Stimulated activated CD4-positive, alpha-beta T cell treated with anti-CD3 and anti-CD28 coated beads, Interleukin-12 subunit alpha, Interleukin-12 subunit beta, amount 100 ng/mL, for 4 hours (primary cell): Measurements from ENCODE around the gene PLEKHF1.
"Not testable (repeated sequence)": the region's sequence is repeated elsewhere in the genome, so short reads cannot be mapped to it uniquely, and the experiment has no call there.

Experiments used
- DNase-seq: peaks from one replicate; pipeline ENCODE4 v3.0.0-alpha.2; 2020

The PLEKHF1 gene

DNA sequence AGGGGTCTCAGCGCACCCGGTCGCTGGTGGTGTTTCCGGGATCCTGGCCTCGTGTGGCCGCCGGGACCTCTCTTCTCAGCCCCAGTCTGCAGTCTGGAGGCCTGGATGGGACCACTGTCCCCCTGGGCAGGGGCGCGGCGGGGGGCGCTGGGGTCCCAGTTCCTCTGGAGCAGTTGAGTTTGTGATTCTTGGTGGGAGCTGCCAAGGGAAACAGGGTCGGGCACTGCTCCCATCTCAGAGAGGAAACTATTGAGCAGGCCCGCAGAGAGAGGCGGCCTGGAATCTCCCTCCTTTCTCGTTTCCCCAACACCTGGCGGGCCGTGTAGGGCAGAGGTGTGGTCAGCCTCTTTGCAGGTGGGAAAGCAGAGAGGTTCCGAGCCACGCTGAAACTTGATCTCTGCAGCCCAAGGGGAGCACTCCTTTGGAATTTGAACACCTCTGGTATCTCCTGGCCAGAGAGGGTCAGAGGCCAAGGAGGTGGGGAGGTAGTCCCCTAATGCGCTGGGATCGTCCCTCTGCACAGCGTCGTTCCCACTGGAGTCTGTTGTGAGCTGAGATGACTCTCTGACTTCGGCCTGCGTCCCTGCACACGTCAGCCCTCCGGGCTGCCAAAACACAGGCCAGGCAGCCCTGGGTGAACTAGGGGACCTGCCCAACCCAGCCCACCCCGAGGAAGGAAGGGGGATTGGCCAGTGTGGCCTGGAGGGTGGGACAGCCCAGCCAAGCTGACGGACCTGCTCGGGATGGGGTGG, 741 bp downstream of the PLEKHF1 start:
- DNase-seq, result no peak

DNA sequence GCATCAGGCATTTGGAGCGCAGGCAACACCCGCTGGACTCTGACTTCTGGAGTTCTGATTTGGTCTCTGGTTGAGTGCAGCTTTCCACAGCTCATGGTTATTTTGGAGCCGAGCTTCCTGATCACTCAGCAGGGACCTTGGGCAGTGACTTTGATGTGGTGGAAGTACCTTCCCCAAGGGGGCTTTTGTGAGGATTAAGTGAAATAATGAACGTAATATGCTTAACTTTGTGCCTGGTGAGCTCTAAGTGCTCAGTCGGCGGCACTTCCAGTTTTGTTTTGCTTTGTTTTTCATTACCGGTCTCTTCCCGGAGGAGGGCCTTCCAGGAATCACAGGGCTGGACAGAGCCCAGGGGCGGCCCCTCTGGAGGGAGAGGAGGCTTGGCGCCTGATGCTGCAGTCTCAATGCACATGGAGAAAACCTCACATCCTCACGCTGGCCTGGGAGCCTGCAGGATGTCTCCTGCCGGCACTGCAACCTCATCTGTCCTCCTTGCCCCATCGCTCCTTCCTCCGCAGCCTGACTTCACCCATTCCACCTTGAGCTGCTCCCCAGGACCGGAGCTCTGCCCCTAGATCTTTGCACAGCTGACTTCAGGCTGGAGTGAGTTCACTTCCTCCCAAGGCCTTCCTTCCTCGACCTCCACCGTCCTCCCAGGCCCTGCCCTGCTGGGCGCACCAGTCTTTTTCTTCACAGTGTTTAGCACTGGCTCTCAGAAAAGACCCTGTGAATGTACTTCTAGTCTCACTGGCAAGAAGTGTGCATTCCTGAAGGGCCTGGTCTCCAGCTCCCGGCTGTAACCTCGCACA, 1.5 kb downstream of the PLEKHF1 start:
- DNase-seq, result no peak

DNA sequence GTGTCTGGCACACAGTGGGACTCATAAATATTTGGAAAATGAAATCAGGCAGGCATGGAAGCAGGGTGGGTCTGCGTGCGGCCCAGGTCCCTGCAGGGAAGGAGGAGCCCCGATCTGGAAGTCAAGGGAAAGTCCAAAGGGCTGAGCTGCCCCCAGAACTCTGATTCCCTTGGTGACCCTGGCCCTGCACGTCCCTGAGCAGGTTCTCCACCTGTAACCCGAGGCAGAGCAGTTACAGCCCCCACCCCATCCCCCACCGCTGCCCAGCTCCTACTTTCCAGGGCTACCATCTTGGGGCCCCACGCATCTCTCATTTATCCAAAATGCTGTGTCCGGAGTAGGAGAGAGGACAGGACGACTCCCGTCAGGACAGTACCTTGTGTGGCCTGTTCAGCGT, 2.1 kb downstream of the PLEKHF1 start:
- no peak for DNase-seq

DNA sequence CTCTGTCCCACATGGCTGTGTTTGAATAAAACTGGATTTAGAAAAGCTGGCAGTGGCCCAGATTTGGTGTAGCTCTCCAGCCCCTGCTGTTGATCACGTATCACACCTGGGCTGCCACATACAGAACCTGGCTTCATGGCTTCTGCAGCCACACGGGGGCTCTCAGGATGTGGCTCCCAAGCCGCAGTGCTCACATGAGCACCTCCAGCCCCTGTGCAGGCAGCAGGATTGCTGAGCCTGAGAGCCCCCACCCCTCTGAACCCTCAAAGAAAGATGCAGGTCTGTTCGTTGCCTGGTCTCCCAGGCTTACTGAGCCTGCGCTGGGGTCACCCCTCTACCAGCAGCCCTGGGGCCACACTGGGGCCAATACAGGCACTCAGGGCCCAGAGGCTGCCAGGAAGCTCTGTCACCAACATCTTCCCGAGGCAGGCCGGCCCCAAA, 2.7 kb downstream of the PLEKHF1 start:
- DNase-seq, result no peak

DNA sequence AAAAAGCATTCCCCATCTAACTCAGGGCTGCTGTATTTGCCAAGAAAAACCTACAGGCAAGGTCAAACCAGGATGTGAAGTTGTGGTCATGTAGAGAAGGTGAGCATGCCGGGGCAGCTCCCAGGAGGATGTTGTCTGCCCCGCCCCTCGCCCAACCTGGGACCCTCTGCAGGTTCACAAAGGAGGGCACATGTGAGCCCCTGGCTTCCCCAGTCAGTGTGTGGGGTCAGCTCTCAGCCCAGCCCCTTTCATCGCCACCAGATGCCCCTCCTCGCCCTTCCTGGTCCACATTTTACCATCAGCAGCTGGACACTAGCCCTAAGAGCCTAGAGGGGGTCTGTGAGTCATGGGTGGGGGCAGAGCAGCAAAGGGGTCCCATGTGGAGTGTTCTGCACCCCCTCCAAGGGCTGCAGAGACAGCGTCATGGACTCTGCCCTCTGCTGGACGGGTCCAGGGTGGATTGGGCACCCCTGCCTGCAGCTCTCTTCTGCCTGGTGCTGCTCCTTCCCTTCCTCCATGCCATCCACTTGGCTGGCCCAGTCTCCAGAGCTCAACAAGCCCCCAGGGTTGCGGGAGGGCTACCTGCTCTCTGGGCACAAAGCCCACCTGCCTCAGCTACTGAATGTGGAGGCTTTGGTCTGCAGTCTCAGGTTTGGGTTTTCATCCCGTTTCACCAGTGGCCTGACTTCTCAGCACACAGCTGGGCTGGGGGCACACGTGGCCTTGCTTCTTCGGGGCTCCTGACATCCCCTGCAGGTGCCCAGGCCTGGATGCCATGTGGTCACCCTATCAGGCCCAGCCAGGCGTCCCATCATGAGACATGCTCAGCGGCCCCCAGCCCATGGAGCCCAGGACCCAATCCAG, 3.7 kb downstream of the PLEKHF1 start:
- DNase-seq, result no peak

DNA sequence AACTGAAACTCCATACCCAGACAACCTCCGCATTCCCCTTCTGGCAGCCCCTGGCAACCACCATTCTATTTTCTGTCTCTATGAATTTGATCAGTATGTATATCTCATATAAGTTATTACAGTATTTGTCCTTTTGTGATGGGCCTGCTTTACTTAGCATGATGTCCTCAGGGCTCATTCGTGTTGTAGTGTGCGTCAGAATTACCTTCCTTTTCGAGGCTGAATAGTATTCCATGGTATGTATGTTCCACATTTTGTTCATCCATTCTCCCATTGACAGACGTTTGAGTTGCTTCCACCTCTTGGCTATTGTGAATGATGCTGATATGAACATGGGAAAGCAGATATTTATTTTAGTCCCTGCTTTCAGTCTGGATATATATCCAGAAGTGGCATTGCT, 5.0 kb downstream of the PLEKHF1 start:
- DNase-seq, result no peak

DNA sequence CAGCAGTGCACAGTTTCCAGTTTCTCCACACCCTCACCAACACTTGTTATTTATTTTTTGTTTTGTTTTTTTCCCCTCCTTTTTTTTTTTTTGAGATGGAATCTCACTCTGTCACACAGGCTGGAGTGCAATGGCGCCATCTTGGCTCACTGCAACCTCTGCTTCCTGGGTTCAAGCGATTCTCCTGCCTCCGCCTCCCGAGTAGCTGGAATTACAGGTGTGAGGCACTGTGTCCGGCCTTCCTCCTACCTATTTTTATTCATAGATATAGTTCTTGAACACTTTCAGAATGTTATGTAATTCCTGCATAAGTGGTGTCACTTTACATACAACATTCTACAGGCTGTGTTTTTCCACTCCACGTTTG, 5.7 kb downstream of the PLEKHF1 start:
- not testable (repeated sequence) for DNase-seq

DNA sequence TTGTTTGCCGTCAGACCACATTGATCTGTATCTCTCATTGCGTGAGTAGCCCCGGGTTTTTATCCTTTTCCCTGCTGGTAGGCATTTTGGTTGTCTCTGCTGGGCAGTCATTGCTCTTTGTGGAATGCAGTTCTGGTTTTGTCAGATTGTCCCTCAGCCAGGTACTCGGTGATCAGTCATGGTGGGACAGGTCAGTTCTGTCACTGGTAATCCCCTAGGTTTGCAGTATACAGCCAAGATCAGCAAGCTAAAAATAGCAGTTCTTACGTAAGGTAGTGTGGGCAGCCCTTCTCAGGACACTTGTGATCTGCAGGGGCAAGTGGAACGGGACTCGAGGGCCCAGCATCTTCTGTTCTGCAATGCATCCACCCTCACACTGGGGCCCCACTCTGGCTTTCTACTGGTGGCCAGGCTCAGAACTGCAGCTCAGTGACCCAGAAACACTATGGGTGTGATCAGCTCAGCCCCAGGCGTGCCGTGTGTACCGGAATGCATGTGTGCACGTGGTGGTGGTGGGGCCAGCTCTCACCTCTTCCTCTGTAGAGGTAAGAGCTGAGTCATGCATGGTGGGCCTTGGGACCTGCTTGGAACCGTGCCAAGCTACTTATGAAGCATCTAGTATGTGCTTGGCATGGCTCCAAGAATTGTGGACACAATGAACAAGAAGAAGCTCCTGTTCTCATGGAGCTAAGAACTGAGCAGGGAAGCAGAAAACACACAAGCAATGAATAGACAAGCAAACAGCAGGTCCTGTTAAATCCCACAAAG, 6.3 kb downstream of the PLEKHF1 start:
- DNase-seq, result peak; percentile 70

DNA sequence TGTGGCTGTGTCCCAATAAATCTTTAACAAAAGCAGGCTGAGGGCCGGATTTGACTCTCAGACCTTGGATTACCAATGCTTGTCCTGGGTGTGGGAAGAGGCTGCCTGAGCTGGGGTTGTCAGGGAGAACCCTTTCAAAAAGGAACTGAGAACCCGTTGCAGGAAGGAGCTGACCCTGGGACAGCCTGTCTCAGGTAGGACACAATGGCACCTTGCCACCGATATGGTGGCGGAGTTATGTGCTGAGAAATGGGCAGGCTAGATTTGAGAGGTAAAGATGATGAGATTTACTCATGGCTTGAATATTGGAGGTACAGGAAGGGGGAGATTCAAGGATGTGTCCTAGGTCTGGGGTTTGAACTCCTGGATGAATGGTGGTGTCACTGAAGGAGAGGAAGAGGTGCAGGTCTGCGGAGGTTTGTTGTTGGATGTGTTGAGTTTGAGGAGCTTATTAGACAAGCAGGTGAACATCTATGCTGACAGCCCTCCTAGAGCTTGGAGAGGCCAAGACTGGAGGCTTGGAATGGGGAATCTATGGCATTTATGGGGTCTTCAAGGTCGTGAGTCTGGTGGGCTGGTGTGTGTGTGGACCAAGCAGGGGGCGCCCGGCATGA, 7.2 kb downstream of the PLEKHF1 start:
- no peak for DNase-seq

DNA sequence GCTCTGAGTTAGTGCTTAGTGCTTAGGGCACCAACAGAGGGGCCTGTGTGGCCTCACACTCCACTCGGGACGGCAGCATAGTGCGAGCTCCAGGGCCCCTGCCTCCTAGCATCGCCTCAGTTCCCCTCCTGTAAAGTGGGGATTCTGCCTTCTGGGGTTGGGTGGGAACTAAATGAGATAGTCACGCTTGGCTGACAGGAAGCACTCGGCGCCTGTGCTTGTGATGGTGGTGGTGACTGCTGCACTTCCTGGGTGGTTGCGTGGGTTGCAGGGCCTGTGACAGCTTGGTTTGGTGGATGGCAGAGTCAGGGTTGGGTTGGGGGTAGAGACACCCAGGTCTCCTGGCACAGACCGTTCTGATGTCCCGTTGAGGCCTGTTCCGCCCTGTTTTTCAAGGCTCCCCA, 7.7 kb downstream of the PLEKHF1 start:
- DNase-seq, result peak; percentile 73

DNA sequence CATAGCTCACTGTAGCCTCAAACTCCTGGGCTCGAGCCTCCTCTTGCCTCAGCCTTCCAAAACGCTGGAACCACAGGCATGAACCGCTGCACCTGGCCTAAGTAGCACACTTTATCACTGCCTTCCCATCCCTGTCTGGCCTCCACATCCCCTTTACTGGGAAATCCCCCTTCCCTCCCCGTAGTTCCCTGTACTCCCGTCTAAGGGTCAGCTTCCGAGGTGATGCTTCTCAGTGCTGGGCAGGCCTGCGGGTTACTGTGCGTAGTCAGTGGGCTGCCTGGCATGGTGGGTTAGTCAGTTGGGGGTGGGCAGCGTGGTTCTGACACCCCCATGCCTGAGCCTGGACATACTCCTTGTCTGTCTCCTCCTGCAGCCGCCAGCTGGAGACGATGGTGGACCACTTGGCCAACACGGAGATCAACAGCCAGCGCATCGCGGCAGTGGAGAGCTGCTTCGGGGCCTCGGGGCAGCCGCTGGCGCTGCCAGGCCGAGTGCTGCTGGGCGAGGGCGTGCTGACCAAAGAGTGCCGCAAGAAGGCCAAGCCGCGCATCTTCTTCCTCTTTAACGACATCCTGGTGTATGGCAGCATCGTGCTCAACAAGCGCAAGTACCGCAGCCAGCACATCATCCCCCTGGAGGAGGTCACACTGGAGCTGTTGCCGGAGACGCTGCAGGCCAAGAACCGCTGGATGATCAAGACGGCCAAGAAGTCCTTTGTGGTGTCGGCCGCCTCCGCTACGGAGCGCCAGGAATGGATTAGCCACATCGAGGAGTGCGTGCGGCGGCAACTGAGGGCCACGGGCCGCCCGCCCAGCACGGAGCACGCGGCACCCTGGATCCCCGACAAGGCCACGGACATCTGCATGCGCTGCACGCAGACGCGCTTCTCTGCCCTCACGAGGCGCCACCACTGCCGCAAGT, 8.4 kb downstream of the PLEKHF1 start:
- no peak for DNase-seq

DNA sequence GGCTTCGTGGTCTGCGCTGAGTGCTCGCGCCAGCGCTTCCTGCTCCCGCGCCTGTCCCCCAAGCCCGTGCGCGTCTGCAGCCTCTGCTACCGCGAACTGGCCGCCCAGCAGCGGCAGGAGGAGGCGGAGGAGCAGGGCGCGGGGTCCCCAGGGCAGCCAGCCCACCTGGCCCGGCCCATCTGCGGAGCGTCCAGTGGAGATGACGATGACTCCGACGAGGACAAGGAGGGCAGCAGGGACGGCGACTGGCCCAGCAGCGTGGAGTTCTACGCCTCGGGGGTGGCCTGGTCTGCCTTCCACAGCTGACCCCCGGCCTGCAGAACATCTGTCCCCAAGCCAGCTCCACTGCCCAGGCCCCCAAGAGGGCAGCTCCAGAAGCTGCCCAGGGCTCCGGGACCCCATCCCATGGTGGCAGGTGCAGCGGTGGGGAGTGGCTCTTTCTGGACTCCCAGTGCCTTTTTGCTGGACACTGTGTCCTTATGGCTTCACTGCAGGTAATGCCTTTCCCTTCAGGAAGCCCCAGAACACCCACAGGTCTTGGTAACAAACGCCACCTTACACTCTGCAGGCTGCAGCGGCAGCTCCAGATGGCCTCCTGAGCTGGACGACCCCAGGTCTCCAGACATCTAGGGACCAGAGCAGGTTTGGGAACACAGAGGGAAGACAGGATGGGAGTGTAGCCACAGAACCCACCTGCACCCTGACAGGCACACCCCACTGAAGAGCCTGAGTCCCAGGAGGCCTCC, 9.3 kb downstream of the PLEKHF1 start:
- DNase-seq, result no peak

DNA sequence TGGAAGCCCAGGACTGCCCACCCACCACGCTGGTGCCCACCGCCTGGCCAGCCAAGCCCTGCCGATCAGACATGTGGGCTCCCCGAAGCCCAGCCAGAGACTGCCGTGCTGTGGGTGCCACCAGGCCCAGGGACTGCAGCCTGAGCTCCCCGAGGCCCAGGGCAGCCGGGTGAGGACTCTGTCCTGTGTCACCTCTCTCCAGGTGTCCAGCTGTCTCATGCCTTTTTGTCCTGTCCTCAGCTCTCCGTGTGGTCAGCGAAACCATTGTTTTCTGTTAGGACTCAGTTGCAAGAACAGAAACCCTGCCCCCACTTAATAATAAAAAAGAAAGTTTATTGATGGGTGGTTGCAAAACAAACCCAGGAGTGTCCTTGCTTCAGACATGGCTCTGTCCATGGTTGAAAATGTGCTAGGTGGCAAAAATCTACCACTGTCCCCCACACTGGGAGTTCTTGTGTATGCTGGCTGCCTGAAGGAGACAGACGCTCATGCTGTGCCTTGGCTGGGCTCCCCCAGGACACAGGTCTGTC, 9.9 kb downstream of the PLEKHF1 start:
- DNase-seq, result no peak

DNA sequence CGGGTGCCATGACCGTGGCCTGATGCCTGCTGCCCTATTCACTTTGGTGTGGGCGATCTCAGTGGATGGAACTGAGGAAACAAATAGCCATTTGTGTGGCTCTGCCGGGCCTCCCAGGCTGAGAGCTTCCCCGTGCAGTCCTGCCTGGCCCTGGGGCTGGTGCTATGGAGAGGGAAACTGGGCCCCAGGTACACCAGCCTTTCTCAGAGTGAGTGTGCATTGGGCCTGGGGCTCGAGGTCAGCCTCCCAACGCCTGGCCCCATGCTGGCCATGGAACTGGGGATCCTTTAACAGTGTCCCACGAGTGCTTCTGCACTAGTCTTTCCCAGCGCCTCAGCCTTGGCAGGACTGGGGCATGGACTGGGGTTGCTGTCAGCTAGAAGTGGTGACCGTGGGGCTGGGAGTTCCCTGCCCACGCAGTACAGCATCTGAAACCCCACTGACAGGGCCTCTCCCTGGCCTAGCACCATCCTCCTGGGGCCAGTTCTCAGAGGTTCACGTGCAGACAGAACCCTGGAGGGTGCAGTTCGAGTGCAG, 10.5 kb downstream of the PLEKHF1 start:
- no peak for DNase-seq

DNA sequence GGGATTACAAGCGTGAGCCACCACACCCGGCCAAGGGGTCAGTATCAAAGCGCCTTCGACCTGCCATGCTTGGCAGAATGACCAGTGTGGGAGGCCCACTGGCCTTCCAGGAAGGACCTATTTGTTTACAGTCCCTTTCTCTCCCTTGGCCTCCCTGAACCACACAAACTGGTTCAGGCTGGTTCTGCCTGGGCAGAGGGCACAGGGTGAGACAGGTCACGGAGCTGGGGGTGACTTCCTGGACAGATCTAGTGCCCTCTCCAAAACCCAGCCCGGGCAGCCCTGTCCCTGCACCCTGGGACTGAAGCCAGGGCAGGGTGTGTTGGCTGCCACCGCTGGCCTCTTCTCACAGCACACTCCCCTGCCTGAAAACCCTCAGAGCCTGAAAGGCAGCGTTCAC, 11.3 kb downstream of the PLEKHF1 start:
- DNase-seq, result no peak

DNA sequence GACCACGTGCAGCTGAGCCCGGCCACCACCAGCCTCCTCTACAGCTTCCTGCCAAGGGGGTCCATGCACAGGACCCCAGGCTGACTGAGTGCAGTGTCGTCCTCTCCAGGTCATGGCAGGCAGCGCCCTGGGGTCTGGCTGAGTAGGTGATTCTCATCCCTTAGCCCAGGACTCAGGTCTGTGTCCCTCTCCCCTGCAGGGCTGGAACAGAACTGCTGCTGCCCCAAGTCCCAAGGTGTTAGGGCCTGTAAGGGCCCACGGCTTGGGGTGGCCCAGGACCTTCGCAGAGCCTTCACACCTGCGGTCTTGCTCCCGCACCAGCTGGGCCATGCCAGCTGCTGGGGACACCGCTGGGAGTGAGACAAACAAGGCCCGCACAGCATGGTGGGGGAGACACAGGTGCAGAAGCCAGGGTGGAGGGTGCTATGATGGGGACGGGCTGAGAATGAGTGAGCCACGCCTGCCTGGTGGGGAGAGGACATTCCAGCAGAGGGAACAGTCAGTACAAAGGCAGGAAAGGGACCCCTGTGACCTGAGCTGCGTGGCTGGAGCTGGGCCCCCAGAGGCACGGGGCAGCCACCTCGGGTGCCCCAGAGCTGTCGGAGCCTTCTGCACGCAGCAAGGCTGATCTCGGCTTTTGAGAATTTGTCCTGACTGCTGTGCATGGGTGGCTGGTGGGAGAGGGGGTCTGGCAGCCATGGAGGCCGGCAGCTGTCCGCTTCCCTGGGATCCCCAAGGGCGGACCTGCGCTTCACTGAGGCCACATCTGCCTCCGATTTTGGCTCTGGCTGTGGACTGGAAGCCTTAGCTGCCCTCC, 11.9 kb downstream of the PLEKHF1 start:
- no peak for DNase-seq

DNA sequence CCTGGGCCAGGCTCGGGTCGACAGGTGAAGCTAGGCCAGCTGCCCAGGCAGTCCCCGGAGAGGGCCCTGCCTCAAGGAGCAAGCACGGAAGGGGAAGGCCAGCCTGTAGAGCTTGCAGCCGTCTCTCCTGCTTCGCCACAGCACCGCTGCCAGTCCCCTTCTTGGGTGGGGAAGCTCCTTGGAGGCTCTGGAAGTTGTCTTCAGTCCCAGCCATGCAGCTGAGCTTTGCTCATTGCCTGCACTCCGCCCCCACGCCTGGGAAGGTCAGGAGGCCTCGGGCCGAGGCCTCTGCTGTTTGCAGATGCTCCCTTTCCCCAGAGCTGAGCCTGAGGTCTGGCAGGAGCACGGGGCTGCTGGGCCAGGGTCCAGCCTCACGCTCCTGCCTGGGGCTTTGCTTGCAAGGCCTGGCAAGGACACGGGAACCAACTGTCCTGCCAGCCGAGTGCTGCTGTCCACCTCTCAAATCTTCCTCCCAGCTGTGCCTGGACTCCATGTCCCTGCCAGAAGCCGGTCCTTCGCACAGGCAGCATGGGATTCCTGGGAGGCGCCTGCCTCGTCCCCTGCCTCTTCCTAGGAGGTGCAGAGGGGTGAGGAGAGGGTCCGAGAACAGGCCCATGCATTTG, 13.3 kb downstream of the PLEKHF1 start:
- no peak for DNase-seq

DNA sequence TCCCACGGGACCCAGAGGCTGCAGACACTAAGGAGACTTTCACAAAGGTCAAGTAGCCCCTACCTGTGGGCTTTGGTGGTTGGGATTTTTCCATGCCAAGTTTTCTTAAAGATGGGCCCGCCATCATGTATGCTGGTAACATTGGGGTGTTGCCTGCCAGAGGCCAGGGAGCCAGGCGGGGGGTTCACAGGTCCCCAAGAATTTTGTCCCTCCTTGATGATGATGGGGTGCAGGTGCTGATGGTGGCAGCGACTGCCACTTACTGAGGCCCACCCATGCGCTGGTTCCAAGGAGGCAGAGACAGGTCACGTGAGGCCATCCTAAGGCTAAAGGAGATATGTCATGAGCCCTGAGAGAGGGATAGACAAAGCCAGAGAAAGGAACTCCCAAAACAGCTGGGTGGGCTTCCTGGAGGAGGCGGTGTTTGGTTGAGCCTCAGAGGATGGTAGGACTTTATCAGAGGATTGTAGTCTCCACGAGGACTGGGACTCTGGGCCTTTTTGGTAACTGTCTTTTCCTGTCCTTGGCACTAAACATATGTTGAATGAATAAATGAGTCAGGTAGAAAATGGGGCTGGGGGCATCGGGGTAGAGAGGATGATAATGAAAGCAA, 14.4 kb downstream of the PLEKHF1 start:
- no peak for DNase-seq
